Endothelial cell of umbilical vein (primary cell): ENCODE measurements around the gene MAMDC2. TPM values are rescaled to one million over a fixed set of nuclear protein-coding genes. Genes with fewer than 3 reads are reported as not detected.

Experiments used
- BruUV-seq: library from RNA; stranded (reverse); fragments of 400-500 nt; replicated peaks from 2 replicates; lab custom pipeline; 2021; lab: Mats Ljungman, UMichigan
- CTCF ChIA-PET: fragments of 300-600, 350-600 bp; sonication (Branson Sonifier 250); formaldehyde crosslinking; loops from one replicate; lab custom pipeline; 2021; ENCODE audit warnings: antibody characterized with exemption, inconsistent platforms; lab: Charles Lee
- POLR2A ChIA-PET: fragments of 300-600, 350-600 bp; sonication (Branson Sonifier 250); formaldehyde crosslinking; loops from one replicate; lab custom pipeline; 2021; ENCODE audit warnings: antibody characterized with exemption, inconsistent platforms; lab: Charles Lee
- DNase-seq: peaks from one replicate; pipeline ENCODE4 v3.0.0-alpha.2; 2011; ENCODE audit warnings: low read depth, low spot score
- FAIRE-seq: peaks from 2 replicates; lab custom pipeline; 2011; peaks lifted over from hg19 to GRCh38; lab: Jason Lieb, UNC
- H2AFZ ChIP-seq: 2 replicates; pipeline ENCODE4 v1.6.0; 2012; ENCODE audit warnings: low read depth, low read length, control low read depth, inconsistent platforms
- H3K27ac ChIP-seq: 2 replicates; pipeline ENCODE4 v1.5.1; 2011; ENCODE audit warnings: low read depth, mild to moderate bottlenecking, control low read depth, low read length, moderate library complexity; ENCODE audit not compliant: insufficient read depth
- H3K27me3 ChIP-seq, 2 experiments: 2 replicates each; pipeline versions ENCODE4 v1.6.0 to v1.6.1; 2011; ENCODE audit warnings: low read length in 2 of 2, mixed read lengths in 1 of 2; ENCODE audit not compliant: control insufficient read depth in 2 of 2, insufficient read depth in 2 of 2
- H3K36me3 ChIP-seq, 2 experiments: 2 replicates in 1 of 2; 3 replicates in 1 of 2; pipeline ENCODE4 v1.5.1; 2011; ENCODE audit warnings: low read length in 2 of 2, mild to moderate bottlenecking in 1 of 2, moderate library complexity in 1 of 2; ENCODE audit not compliant: control insufficient read depth in 2 of 2, insufficient read depth in 2 of 2; ENCODE audit errors: extremely low read depth in 1 of 2
- H3K4me1 ChIP-seq: 3 replicates; pipeline ENCODE4 v1.5.1; 2011; ENCODE audit warnings: mild to moderate bottlenecking, low read length; ENCODE audit not compliant: control insufficient read depth, insufficient read depth; ENCODE audit errors: extremely low read depth
- H3K4me2 ChIP-seq: 2 replicates; pipeline ENCODE4 v1.6.1; 2011; ENCODE audit warnings: low read length, control low read depth, mixed read lengths; ENCODE audit not compliant: insufficient read depth
- H3K4me3 ChIP-seq, 3 experiments: fragments of 200-600 bp in 1 of 3; sonication (generic), shearing (Covaris generic) in 1 of 3; replicated peaks in 1 of 3; 2 replicates each; pipeline ENCODE4 v1.5.1; 2011 to 2016; ENCODE audit warnings: control low read depth in 3 of 3, low read length in 3 of 3, mild to moderate bottlenecking in 2 of 3, inconsistent platforms in 1 of 3, low read depth in 1 of 3, moderate library complexity in 1 of 3; ENCODE audit not compliant: insufficient read depth in 1 of 3
- H3K79me2 ChIP-seq: 2 replicates; pipeline ENCODE4 v1.6.0; 2012; ENCODE audit warnings: low read length, inconsistent platforms; ENCODE audit not compliant: control insufficient read depth, insufficient read depth
- H3K9ac ChIP-seq: replicated peaks from 2 replicates; pipeline ENCODE3; 2011; ENCODE audit warnings: low read length, control low read depth; ENCODE audit not compliant: insufficient read depth; ENCODE audit errors: extremely low read depth
- H3K9me1 ChIP-seq: replicated peaks from 3 replicates; pipeline ENCODE4 v1.6.0; 2011; ENCODE audit warnings: mild to moderate bottlenecking, low read length; ENCODE audit not compliant: control insufficient read depth, insufficient read depth; ENCODE audit errors: extremely low read depth
- H3K9me3 ChIP-seq: replicated peaks from 2 replicates; pipeline ENCODE4 v1.5.1; 2012; ENCODE audit warnings: low read length, inconsistent platforms; ENCODE audit not compliant: control insufficient read depth, insufficient read depth
- H4K20me1 ChIP-seq: replicated peaks from 2 replicates; pipeline ENCODE3; 2011; ENCODE audit warnings: mild to moderate bottlenecking, low read length; ENCODE audit not compliant: control insufficient read depth, insufficient read depth; ENCODE audit errors: extremely low read depth
- CTCF ChIP-seq, 2 donors: IDR thresholded peaks; 1 replicate in 1 of 2; 2 replicates in 1 of 2; pipeline ENCODE4 v1.5.1; 2011; ENCODE audit warnings: low read length in 2 of 2, mild to moderate bottlenecking in 2 of 2, moderate library complexity in 2 of 2, control low read depth in 1 of 2, inconsistent platforms in 1 of 2, low read depth in 1 of 2; ENCODE audit not compliant: insufficient read depth in 1 of 2; ENCODE audit errors: extremely low read depth in 1 of 2
- EZH2 ChIP-seq: IDR thresholded peaks from 2 replicates; pipeline ENCODE4 v1.6.1; 2012; ENCODE audit warnings: borderline replicate concordance, low read depth, mild to moderate bottlenecking, moderate library complexity, low read length, inconsistent platforms; ENCODE audit not compliant: severe bottlenecking
- FOS ChIP-seq: IDR thresholded peaks from 2 replicates; pipeline ENCODE4 v1.6.1; 2011; ENCODE audit warnings: mild to moderate bottlenecking, low read length, moderate library complexity, borderline replicate concordance; ENCODE audit not compliant: insufficient read depth
- GATA2 ChIP-seq: IDR thresholded peaks from 2 replicates; pipeline ENCODE4 v1.7.0; 2011; ENCODE audit warnings: low read depth, mild to moderate bottlenecking, moderate library complexity, mixed read lengths, low read length; ENCODE audit not compliant: insufficient read length, insufficient read depth
- JUN ChIP-seq: IDR thresholded peaks from 2 replicates; pipeline ENCODE4 v1.6.1; 2011; ENCODE audit warnings: borderline replicate concordance, low read depth; ENCODE audit not compliant: insufficient read length, insufficient read depth
- MAX ChIP-seq: IDR thresholded peaks from 2 replicates; pipeline ENCODE4 v1.6.1; 2011; ENCODE audit not compliant: insufficient read depth, insufficient read length
- MYC ChIP-seq: IDR thresholded peaks from one replicate; pipeline ENCODE4 v1.6.1; 2011; ENCODE audit warnings: mild to moderate bottlenecking, low read depth, low read length
- POLR2A ChIP-seq: IDR thresholded peaks from 2 replicates; pipeline ENCODE4 v1.6.1; 2012; ENCODE audit warnings: low read depth, mild to moderate bottlenecking, control low read depth, low read length
- POLR2AphosphoS5 ChIP-seq: IDR thresholded peaks from 2 replicates; pipeline ENCODE4 v1.6.1; 2012; ENCODE audit warnings: low read depth, mild to moderate bottlenecking, control low read depth, low read length, moderate library complexity; ENCODE audit not compliant: insufficient read depth
- dilution Hi-C: fragments of 300-500 bp; cut with MboI; formaldehyde crosslinking; loops from one replicate; pipeline ENCODE4 v1.15.0; 2019; ENCODE audit warnings: low sequenced_read_pairs; ENCODE audit not compliant: extremely low pct_ligation_motif_present
- intact Hi-C: fragments of 100-400 bp; cut with micrococcal nuclease; formaldehyde crosslinking; loops from one replicate; pipeline ENCODE4 v1.10.0; 2022
- polyA plus RNA-seq, 4 experiments: library from polyadenylated mRNA; depleted of rRNA in 3 of 4; stranded (reverse) in 3 of 4; unstranded in 1 of 4; fragments of >200 nt; gene quantifications; 2 replicates each; pipeline versions ENCODE4 v1.2.1 to v1.2.3, GENCODE V29; 2011 to 2012; ENCODE audit warnings: missing spikeins in 1 of 4
- total RNA-seq: library from RNA; stranded (reverse); gene quantifications from 2 replicates; pipeline ENCODE4 v1.2.3, GENCODE V29; 2021

MAMDC2 gene
- total and polyA plus RNA-seq, 2 donors (not counting 3 experiments of a cell fraction or from before 2014, with no cell fraction given): 0.60 to 1.1 TPM

DNA sequence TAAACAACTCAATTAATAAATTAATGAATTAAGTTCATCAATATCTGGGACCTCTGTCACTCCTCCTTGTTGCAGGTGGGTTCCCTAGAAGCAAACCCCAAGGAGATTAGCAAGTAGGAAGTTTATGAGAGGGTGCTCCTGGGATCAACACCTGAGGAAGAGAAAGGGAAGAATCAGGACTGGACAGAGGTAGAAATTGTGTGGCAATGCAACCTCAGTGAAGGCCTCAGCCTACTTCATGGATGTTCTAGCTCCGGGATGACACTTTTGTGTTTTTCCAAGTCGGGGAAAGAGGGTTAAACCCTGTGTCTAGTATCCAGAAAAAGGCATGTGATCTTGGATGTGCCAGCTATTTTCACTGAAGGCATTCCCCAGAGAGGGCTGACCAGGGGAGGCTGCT is 23.2 kb downstream of the MAMDC2 start:
- no peaks in the 10 kb centered on the region for H3K4me1 ChIP-seq
- dilution Hi-C loops: no loop called here
- ChIA-PET CTCF (interaction anchor here (1.1 kb wide), 1 partner anchor 44 kb away, joined by 4 read pairs; no protein-coding TSS in a partner anchor), POLR2A (no interaction called here)
- intact Hi-C loops: no loop called here
- no peak overlapping the region for H2AFZ ChIP-seq
- TF ChIP-seq POLR2AphosphoS5 (no peak), POLR2A (no peak), EZH2 (no peak), GATA2 (no peak), CTCF (IDR thresholded peaks at IDR 0.05; ENCODE audit: extremely low read depth in 1 of 2, insufficient read depth in 1 of 2, low read depth in 1 of 2, low read length in 2 of 2) (no peak), MAX (no peak), JUN (no peak), MYC (no peak), FOS (no peak)
- FAIRE-seq (no peak), DNase-seq (no peak)
- H3K27me3 ChIP-seq: peaks cover 0 to 10% of the 10 kb centered on the region in 2 experiments
- H3K9ac ChIP-seq: no peak overlapping the region
- BruUV-seq: no TSS peak
- H4K20me1 ChIP-seq: no peaks in the 10 kb centered on the region
- H3K36me3 ChIP-seq: no peaks in the 10 kb centered on the region
- H3K4me2 ChIP-seq: no peak overlapping the region
- no peaks in the 10 kb centered on the region for H3K79me2 ChIP-seq
- H3K9me3 ChIP-seq: no peaks in the 10 kb centered on the region
- no peak overlapping the region for H3K27ac ChIP-seq
- no peak overlapping the region for H3K4me3 ChIP-seq
- H3K9me1 ChIP-seq: no peaks in the 10 kb centered on the region
